GM18505 (cell line): Measurements from ENCODE around the gene SOX21.
"Not testable (repeated sequence)": the region's sequence is repeated elsewhere in the genome, so short reads cannot be mapped to it uniquely, and the experiment has no call there.

ENCODE experiments used
- ATAC-seq: cut with Tn5 transposase; IDR thresholded peaks from one replicate; pipeline ENCODE4 v1.9.1; 2021; ENCODE audit not compliant: unreplicated experiment
- POLR2A ChIP-seq: IDR thresholded peaks from 4 replicates; pipeline ENCODE4 v1.6.1; 2011; ENCODE audit warnings: borderline replicate concordance; ENCODE audit not compliant: insufficient read depth, insufficient read length; ENCODE audit errors: extremely low read depth

Gene SOX21

GRCh38 chr13:94712287-94712811 is at the start of gene SOX21:
Gene SOX21 (minus strand): TSS chr13:94712545. CDS start chr13:94712049, 496 bp downstream.
- no peak for TF ChIP-seq POLR2A
- ATAC-seq = no peak

- TF ChIP-seq POLR2A = no peak
Observed at GRCh38 chr13:94761407-94761806, 49.1 kb upstream of the SOX21 start.

DNA sequence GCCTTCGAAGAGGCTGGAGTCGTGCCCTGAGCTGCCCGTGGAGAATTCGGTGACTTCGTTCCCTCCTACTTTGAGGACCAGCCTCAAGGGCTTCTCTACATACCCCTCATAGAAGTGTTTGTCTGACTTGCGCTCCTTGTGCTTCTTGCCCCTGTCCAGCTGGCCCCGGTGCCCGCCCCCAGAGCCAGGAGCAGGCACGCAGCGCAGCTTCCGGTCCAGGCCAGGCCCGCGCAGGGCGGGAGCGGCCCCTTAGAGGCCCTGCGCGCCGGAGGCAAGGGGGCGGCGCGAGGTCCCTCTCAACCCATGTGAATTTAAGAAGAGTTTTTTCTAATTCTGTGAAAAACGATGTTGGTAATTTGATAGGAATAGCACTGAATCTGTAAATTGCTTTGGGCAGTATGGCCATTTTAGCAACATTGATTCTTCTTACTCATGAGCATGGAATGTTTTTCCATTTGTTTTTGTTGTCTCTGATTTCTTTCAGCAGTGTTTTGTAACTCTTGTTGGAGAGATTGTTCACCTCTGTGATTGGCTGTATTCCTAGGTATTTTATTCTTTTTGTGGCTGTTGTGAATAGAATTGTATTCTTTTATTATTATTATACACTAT is 46.9 kb upstream of the SOX21 start:
- no peak for ATAC-seq
- no peak for TF ChIP-seq POLR2A

More at GRCh38 chr13:94761407-94761806, 49.1 kb upstream of the SOX21 start:
- no peak for ATAC-seq

DNA sequence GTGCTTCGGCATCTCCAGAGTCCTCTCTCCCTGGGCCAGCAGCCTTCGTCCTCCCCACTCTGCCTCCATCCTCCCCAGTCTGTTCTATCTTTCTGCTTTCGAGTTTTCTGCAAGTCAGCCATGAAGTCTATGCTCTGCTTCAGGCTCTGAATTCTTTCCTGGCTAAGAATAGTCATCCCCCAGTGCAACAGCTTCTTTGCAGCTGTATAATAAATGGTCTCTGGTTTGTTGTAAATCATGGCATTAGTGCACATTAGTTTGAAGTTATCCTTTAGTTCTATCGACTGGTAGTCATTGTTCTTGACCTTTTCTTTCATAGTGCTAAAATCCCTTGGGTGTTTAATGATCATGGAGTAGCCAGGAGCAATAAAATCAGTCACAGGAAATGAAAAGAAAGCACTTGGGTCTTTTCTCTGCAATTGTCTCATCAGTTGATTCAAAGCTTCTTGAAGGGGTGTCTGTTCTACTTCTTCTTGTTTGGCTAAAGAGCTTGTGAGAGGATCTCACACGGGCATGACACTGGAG is 46.2 kb upstream of the SOX21 start:
- no peak for ATAC-seq
- TF ChIP-seq POLR2A = no peak

DNA sequence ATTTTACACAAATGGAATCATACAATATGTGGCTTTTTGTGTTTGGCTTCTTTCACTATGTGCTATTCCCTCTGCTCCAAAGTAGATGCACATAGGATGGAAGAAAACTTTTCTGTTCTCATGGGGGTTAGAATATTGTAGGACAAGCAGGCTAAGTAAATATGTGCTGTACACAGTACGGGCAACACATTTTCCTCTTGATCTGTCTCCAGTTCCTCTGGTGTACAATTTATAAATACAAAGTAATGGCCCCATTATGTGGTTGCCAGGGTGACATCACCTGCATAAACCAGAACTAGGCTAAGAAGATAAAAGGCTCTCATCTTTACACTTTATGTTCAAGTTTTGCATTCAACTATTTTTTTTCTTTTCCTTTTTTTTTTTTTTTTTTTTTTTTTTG is 41.0 kb upstream of the SOX21 start:
- TF ChIP-seq POLR2A = no peak
- ATAC-seq = no peak

DNA sequence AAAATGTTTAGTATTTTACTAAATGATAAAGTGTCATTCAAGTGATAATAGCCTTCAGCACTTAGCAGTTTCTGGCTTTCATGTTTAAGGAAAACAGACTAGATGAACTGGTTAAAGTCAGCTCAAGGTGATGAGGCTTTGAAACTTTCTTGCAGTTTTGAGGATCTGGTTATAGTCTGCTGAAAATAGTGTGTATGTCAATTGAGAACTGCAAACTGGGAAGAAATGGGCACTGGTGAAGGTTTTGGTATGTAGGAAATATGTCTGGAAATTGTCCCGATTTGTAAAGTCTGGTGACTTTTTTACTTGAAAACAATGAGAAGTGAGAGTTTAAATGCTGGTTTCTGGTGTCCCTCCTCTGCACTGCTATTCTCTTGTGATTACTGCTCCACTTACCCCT is 36.8 kb upstream of the SOX21 start:
- no peak for TF ChIP-seq POLR2A
- no peak for ATAC-seq

DNA sequence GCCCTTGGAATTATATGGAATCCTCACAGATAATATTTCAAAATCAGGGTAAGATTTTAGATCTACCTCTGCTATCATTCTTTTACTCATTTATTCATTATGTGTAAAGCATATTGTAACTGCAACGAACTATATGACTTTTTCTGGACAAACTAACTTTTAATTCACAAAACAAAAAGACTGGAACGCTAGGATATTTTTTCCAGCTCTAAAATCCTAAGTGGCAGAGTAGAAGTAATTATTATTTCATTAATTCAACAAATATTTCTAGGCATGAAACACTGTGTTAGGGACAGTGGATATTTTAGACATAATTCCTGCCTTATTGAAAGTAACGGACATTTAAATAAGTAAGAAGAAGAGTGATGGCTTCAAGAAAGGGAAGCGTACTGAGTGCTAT is 26.9 kb upstream of the SOX21 start:
- ATAC-seq = no peak
- TF ChIP-seq POLR2A = no peak

- no peak for TF ChIP-seq POLR2A
- no peak for ATAC-seq
Observed at GRCh38 chr13:94731028-94731427, 18.7 kb upstream of the SOX21 start.

DNA sequence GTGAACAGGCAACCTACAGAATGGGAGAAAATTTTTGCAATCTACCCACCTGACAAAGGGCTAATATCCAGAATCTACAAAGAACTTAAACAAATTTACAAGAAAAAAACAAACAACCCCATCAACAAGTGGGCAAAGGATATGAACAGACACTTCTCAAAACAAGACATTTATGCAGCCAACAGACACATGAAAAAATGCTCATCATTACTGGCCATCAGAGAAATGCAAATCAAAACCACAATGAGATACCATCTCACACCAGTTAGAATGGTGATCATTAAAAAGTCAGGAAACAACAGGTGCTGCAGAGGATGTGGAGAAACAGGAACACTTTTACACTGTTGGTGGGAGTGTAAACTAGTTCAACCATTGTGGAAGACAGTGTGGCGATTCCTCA is 17.6 kb upstream of the SOX21 start:
- not testable (repeated sequence) for ATAC-seq

- no peak for TF ChIP-seq POLR2A
- no peak for ATAC-seq
Observed at GRCh38 chr13:94726425-94726824, 14.1 kb upstream of the SOX21 start.

DNA sequence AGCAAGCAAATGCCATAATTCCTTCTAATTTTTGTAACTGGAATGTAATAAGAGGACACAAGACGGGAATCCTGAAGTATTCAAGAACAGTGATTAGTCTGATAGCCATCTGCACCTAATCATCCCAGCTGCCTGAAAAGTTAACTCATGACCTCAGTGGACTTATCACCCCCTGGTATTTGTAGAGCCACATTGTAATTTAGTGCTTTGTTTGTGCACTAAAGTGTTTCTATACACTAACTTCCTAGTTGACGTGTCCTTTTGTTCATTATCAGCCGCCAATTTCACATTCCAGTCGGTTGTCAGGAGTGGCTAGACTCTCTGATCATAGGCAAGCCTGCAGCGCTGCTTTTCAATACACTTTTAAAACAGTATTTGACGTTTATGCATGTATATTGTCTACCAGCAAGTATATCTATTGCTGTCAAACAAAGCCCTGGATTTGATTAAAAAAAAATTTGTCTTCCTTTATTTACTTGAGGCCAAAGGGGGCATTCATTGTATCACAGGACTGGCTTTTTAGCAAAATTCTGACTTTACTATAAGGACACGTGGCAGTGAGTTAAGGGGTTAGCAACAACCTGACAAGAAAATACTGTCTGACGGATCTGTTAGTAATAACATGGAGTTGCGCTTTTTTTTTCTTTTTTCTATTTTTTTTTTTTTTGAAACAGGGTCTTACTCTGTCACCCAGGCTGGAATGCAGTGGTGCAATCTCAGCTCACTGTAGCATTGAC is 10.4 kb upstream of the SOX21 start:
- no peak for TF ChIP-seq POLR2A
- no peak for ATAC-seq

DNA sequence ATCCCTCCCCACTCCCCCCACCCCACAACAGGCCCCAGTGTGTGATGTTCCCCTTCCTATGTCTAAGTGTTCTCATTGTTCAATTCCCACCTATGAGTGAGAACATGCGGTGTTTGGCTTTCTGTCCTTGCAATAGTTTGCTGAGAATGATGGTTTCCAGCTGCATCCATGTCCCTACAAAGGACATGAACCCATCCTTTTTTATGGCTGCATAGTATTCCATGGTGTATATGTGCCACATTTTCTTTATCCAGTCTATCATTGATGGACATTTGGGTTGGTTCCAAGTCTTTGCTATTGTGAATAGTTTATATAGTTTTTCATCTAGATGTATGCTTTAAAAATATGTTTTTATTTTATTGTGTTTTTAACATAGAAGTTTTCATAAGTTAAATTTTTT is 6.4 kb upstream of the SOX21 start:
- not testable (repeated sequence) for ATAC-seq

- TF ChIP-seq POLR2A = no peak
Observed at GRCh38 chr13:94717916-94718315, 5.6 kb upstream of the SOX21 start.

DNA sequence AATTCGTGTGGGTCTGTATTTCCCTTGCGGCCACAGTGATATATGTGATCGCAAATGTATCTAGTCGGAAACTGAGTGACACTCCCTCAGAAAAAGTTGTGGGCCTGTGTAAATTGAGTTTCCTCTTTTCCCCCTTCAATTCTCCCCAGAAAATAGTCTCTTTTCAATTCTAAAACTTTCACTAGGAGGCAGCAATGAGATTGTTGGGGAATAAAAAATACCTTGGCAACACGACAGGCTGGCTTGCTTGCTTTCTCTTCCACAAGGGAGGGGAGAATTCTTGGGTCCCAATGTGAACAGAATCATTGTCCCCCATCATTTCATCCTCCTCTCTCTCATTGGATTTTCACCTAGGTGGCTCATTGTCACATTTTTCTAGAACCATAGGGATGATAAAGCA is 3.7 kb upstream of the SOX21 start:
- no peak for TF ChIP-seq POLR2A
- no peak for ATAC-seq

More at GRCh38 chr13:94717916-94718315, 5.6 kb upstream of the SOX21 start:
- no peak for ATAC-seq
